GM12878 (cell line): ENCODE data around the gene FAM170B. TPM values are rescaled to one million over a fixed set of nuclear protein-coding genes. Genes with fewer than 3 reads are reported as not detected.

Experiments used
- ATAC-seq: fragments of 200-7000 bp; cut with Tn5 transposase; 3 replicates; pipeline ENCODE4 v1.9.1; 2020; ENCODE audit warnings: mild to moderate bottlenecking, moderate library complexity
- BruUV-seq: library from RNA; stranded (reverse); fragments of 400-500 nt; replicated peaks from 2 replicates; lab custom pipeline; 2021; lab: Mats Ljungman, UMichigan
- CTCF ChIA-PET: fragments of 300-600 bp; sonication (Branson Sonifier 250); formaldehyde crosslinking; extraction: SDS; loops from one replicate; lab custom pipeline; 2021; ENCODE audit warnings: inconsistent platforms; lab: Yijun Ruan, JAX
- POLR2A ChIA-PET: fragments of 350-600 bp; formaldehyde crosslinking; extraction: SDS; loops from one replicate; lab custom pipeline; 2021; ENCODE audit warnings: inconsistent platforms; lab: Charles Lee
- RAD21 ChIA-PET: fragments of 300-600 bp; sonication (Branson Sonifier 250); formaldehyde crosslinking; loops from one replicate; lab custom pipeline; 2023; ENCODE audit warnings: antibody characterized with exemption; ENCODE audit not compliant: unreplicated experiment; lab: Charles Lee
- SMC1A ChIA-PET: fragments of 300-600 bp; sonication (Branson Sonifier 250); formaldehyde crosslinking; loops from one replicate; lab custom pipeline; 2023; ENCODE audit not compliant: unreplicated experiment, uncharacterized antibody; lab: Charles Lee
- DNase-seq: peaks from one replicate; pipeline ENCODE4 v3.0.0-alpha.2; 2011; ENCODE audit warnings: low read depth, low spot score
- FAIRE-seq: peaks from 3 replicates; lab custom pipeline; 2011; peaks lifted over from hg19 to GRCh38; lab: Jason Lieb, UNC
- H2AFZ ChIP-seq: 2 replicates; pipeline ENCODE4 v1.6.0; 2011; ENCODE audit warnings: low read depth, low read length, control low read depth; ENCODE audit not compliant: control insufficient read depth
- H3K27ac ChIP-seq: 2 replicates; pipeline ENCODE4 v1.5.1; 2011; ENCODE audit warnings: control low read depth; ENCODE audit not compliant: control insufficient read depth, insufficient read depth
- H3K27me3 ChIP-seq, 2 experiments: replicated peaks in 1 of 2; 2 replicates each; pipeline versions ENCODE4 v1.6.0 to v1.6.1; 2011; ENCODE audit warnings: low read length in 1 of 2; ENCODE audit not compliant: control insufficient read depth in 2 of 2, insufficient read depth in 2 of 2
- H3K36me3 ChIP-seq, 2 experiments: 2 replicates each; pipeline ENCODE4 v1.5.1; 2011; ENCODE audit warnings: low read length in 1 of 2; ENCODE audit not compliant: control insufficient read depth in 2 of 2, insufficient read depth in 2 of 2
- H3K4me1 ChIP-seq: 2 replicates; pipeline ENCODE4 v1.6.1; 2011; ENCODE audit warnings: mild to moderate bottlenecking, low read length, moderate library complexity, mixed read lengths; ENCODE audit not compliant: control insufficient read depth, insufficient read depth
- H3K4me2 ChIP-seq: 2 replicates; pipeline ENCODE4 v1.6.0; 2011; ENCODE audit warnings: control low read depth; ENCODE audit not compliant: control insufficient read depth, insufficient read depth
- H3K4me3 ChIP-seq: fragments of 200-600 bp; sonication (generic); 2 replicates; pipeline ENCODE4 v1.5.1; 2016
- H3K79me2 ChIP-seq: 2 replicates; pipeline ENCODE4 v1.6.0; 2011; ENCODE audit warnings: low read length; ENCODE audit not compliant: control insufficient read depth, insufficient read depth
- H3K9ac ChIP-seq: 2 replicates; pipeline ENCODE4 v1.8.0; 2011; ENCODE audit warnings: low read length, control low read depth, mixed read lengths; ENCODE audit not compliant: control insufficient read depth, insufficient read depth
- H3K9me3 ChIP-seq: replicated peaks from 3 replicates; pipeline ENCODE4 v1.5.1; 2011; ENCODE audit warnings: mild to moderate bottlenecking, low read length; ENCODE audit not compliant: control insufficient read depth, insufficient read depth
- H4K20me1 ChIP-seq: 2 replicates; pipeline ENCODE4 v1.6.0; 2011; ENCODE audit not compliant: control insufficient read depth, insufficient read depth
- ATF7 ChIP-seq: fragments of 450-650 bp; IDR thresholded peaks from 2 replicates; pipeline ENCODE4 v1.6.1; 2016; ENCODE audit warnings: low read depth, mild to moderate bottlenecking
- BHLHE40 ChIP-seq, 2 experiments: fragments of 450-650 bp in 1 of 2; IDR thresholded peaks; 2 replicates each; pipeline ENCODE4 v1.6.1; 2011 to 2017; ENCODE audit warnings: low read depth in 2 of 2, borderline replicate concordance in 1 of 2, improper control_type of control experiment in 1 of 2, low read length in 1 of 2, mild to moderate bottlenecking in 1 of 2
- CREB1 ChIP-seq: IDR thresholded peaks from 2 replicates; pipeline ENCODE4 v1.6.1; 2012; ENCODE audit warnings: low read depth, mild to moderate bottlenecking, inconsistent platforms
- IKZF1 ChIP-seq: fragments of 450-650 bp; conservative IDR thresholded peaks from 2 replicates; pipeline ENCODE4 v1.6.1; 2017; ENCODE audit warnings: antibody characterized with exemption, mild to moderate bottlenecking
- IKZF2 ChIP-seq, 2 experiments: fragments of 450-650 bp; IDR thresholded peaks; 2 replicates each; pipeline ENCODE4 v1.6.1; 2017; ENCODE audit warnings: mild to moderate bottlenecking in 2 of 2, moderate library complexity in 2 of 2
- JUND ChIP-seq: IDR thresholded peaks from 2 replicates; pipeline ENCODE4 v1.6.1; 2012; ENCODE audit warnings: low read depth, mild to moderate bottlenecking, low read length, improper control_type of control experiment, moderate library complexity
- NBN ChIP-seq: fragments of 450-650 bp; IDR thresholded peaks from 2 replicates; pipeline ENCODE4 v1.6.1; 2016
- TCF3 ChIP-seq: IDR thresholded peaks from 2 replicates; pipeline ENCODE4 v1.6.1; 2012; ENCODE audit warnings: low read depth, mild to moderate bottlenecking, low read length, borderline replicate concordance; ENCODE audit not compliant: insufficient read depth
- WGBS: methylation state at CpG from one replicate; pipeline ENCODE4 v1.1.6; 2016; ENCODE audit warnings: low lambda C conversion rate; ENCODE audit not compliant: insufficient replicate concordance, insufficient coverage; ENCODE audit errors: missing lambda C conversion rate; 5-methylcytosine and 5-hydroxymethylcytosine counted together
- in situ Hi-C: fragments of 300-500 bp; cut with MboI; formaldehyde crosslinking; loops from 9 replicates; pipeline ENCODE4 v1.14.3; 2018; ENCODE audit warnings: mixed read lengths
- intact Hi-C: fragments of 100-400 bp; cut with micrococcal nuclease; formaldehyde crosslinking; loops from one replicate; pipeline ENCODE4 v1.14.2; 2022; ENCODE audit not compliant: unreplicated experiment
- polyA plus RNA-seq, 11 experiments: library from polyadenylated mRNA; depleted of rRNA in 4 of 11; unstranded in 6 of 11; stranded (reverse) in 5 of 11; fragments of >200 nt; fragmentation: Nextera tagmentation in 4 of 11; fragmentation: Illumina TruSeq in 1 of 11; extraction: Ambion mirVana in 4 of 11; extraction: Trizol in 1 of 11; gene quantifications; 1 replicate in 1 of 11; 2 replicates in 10 of 11; pipeline versions ENCODE4 v1.2.1 to v1.2.3, GENCODE V29; 2011 to 2016; ENCODE audit warnings: inconsistent platforms in 2 of 11, missing spikeins in 2 of 11, low read depth in 1 of 11
- total RNA-seq, 4 experiments: library from RNA; depleted of rRNA in 3 of 4; stranded (reverse); fragments of >200 nt in 3 of 4; fragmentation: Illumina TruSeq in 1 of 4; extraction: Trizol in 1 of 4; gene quantifications; 2 replicates each; pipeline versions ENCODE4 v1.2.1 to v1.2.3, GENCODE V29; 2013 to 2021
- TF ChIP-seq, protein P1 (sequence below): IDR thresholded peaks from 2 replicates; pipeline ENCODE4 v1.6.1; 2012; ENCODE audit warnings: low read length, inconsistent platforms

FAM170B gene
- total and polyA plus RNA-seq, 10 of the 15 experiments (the other 5 are each of a cell fraction or from before 2014, with no cell fraction given), result not detected

GRCh38 chr10:49135575-49136313 lies 1.9 kb upstream of the FAM170B start:
- ChIA-PET SMC1A (interaction anchor here (0.9 to 1.3 kb wide), 4 partner anchors 13 to 333 kb away, joined by 3 to 4 read pairs (median 3); no protein-coding TSS in a partner anchor), POLR2A (interaction anchor here (0.6 kb wide), 1 partner anchor 427 kb away, joined by 3 read pairs; no protein-coding TSS in a partner anchor)
- H3K4me3 ChIP-seq, result no peak overlapping the region

More at GRCh38 chr10:49135575-49136313, 1.9 kb upstream of the FAM170B start:
- FAIRE-seq (no peak), ATAC-seq (peak; percentile 81), DNase-seq (no peak)
- Histone ChIP-seq H3K4me1 (no peaks in the 10 kb centered on the region), H2AFZ (no peak overlapping the region), H3K9me3 (no peaks in the 10 kb centered on the region), H3K27me3 (no peaks in the 10 kb centered on the region), H4K20me1 (no peaks in the 10 kb centered on the region), H3K79me2 (no peaks in the 10 kb centered on the region), H3K36me3 (no peaks in the 10 kb centered on the region), H3K9ac (no peak overlapping the region), H3K27ac (no peak overlapping the region), H3K4me2 (no peak overlapping the region)
- BruUV-seq, result no TSS peak
- in situ Hi-C loops (no loop called here), intact Hi-C loops (no loop called here)
- 5% methylated on average over 9 of the region's 9 CpGs for WGBS
- CTCF ChIA-PET, result interaction anchor here (0.8 to 1.9 kb wide), 5 partner anchors 11 to 232 kb away, joined by 3 to 5 read pairs (median 3); no protein-coding TSS in a partner anchor
- TF ChIP-seq IKZF2 (IDR thresholded peaks at IDR 0.05), result peak; percentile 10 to 40; a peak in 1 of 4 replicates
- TF ChIP-seq, protein P1, sequence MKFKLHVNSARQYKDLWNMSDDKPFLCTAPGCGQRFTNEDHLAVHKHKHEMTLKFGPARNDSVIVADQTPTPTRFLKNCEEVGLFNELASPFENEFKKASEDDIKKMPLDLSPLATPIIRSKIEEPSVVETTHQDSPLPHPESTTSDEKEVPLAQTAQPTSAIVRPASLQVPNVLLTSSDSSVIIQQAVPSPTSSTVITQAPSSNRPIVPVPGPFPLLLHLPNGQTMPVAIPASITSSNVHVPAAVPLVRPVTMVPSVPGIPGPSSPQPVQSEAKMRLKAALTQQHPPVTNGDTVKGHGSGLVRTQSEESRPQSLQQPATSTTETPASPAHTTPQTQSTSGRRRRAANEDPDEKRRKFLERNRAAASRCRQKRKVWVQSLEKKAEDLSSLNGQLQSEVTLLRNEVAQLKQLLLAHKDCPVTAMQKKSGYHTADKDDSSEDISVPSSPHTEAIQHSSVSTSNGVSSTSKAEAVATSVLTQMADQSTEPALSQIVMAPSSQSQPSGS, result peak; percentile 36; the same call in 1 of the 2 replicates
- TF ChIP-seq TCF3, result no peak
- TF ChIP-seq BHLHE40 (IDR thresholded peaks at IDR 0.05; ENCODE audit: borderline replicate concordance in 1 of 2, low read depth in 2 of 2, low read length in 1 of 2), result peak; percentile 36 to 54; a peak in 1 of 4 replicates
- peak; percentile 65 for TF ChIP-seq IKZF1
- no peak for TF ChIP-seq CREB1
- no peak for TF ChIP-seq NBN
- TF ChIP-seq ATF7, result peak; percentile 92
- no peak for TF ChIP-seq JUND
- RAD21 ChIA-PET, result interaction anchor here (1.0 to 2.5 kb wide), 2 partner anchors 12 to 37 kb away, joined by 3 to 8 read pairs; no protein-coding TSS in a partner anchor
